Ovary (tissue), 3 donors: ENCODE data around the gene ANAPC5.

Source experiments
- EP300 ChIP-seq: sonication (generic); formaldehyde crosslinking; IDR thresholded peaks from one replicate; pipeline ENCODE4 v1.6.1; 2017; ENCODE audit warnings: antibody characterized with exemption
- POLR2A ChIP-seq: fragments of 450-650 bp; IDR thresholded peaks from one replicate; pipeline ENCODE4 v1.6.1; 2017; ENCODE audit warnings: antibody characterized with exemption, mild to moderate bottlenecking, moderate library complexity
- TF ChIP-seq, protein P1 (sequence below), 3 donors: fragments of 450-650 bp in 2 of 3; fragments of 200-600 bp in 1 of 3; IDR thresholded peaks; one replicate each; pipeline versions ENCODE4 v1.5.1 to v1.8.0; 2016 to 2022; ENCODE audit warnings: antibody characterized with exemption in 3 of 3, mild to moderate bottlenecking in 1 of 3
- donor health status: DM: no; HTN: no; CAD: no.

GRCh38 chr12:121301876-121302275 is 50.3 kb downstream of the ANAPC5 start:
- TF ChIP-seq, protein P1, sequence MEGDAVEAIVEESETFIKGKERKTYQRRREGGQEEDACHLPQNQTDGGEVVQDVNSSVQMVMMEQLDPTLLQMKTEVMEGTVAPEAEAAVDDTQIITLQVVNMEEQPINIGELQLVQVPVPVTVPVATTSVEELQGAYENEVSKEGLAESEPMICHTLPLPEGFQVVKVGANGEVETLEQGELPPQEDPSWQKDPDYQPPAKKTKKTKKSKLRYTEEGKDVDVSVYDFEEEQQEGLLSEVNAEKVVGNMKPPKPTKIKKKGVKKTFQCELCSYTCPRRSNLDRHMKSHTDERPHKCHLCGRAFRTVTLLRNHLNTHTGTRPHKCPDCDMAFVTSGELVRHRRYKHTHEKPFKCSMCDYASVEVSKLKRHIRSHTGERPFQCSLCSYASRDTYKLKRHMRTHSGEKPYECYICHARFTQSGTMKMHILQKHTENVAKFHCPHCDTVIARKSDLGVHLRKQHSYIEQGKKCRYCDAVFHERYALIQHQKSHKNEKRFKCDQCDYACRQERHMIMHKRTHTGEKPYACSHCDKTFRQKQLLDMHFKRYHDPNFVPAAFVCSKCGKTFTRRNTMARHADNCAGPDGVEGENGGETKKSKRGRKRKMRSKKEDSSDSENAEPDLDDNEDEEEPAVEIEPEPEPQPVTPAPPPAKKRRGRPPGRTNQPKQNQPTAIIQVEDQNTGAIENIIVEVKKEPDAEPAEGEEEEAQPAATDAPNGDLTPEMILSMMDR (IDR thresholded peaks at IDR 0.05) = no peak
- TF ChIP-seq EP300 (no peak), POLR2A (no peak)
